Hepatocyte (in vitro differentiated cells): ENCODE results near the gene FBLN2. TPM values are rescaled to one million over a fixed set of nuclear protein-coding genes. Genes with fewer than 3 reads are reported as not detected.

Experiments used
- DNase-seq: peaks from one replicate; pipeline ENCODE4 v3.0.0-alpha.2; 2016; ENCODE audit warnings: low spot score
- H2AFZ ChIP-seq: fragments of 200-600 bp; sonication (generic); 2 replicates; pipeline ENCODE4 v1.6.0; 2016; ENCODE audit warnings: antibody characterized with exemption, mild to moderate bottlenecking
- H3K27ac ChIP-seq: fragments of 200-600 bp; sonication (generic); 2 replicates; pipeline ENCODE4 v1.5.1; 2016; ENCODE audit warnings: mild to moderate bottlenecking
- H3K27me3 ChIP-seq: fragments of 200-600 bp; sonication (generic); 2 replicates; pipeline ENCODE4 v1.6.1; 2016
- H3K36me3 ChIP-seq: fragments of 200-600 bp; sonication (generic); replicated peaks from 2 replicates; pipeline ENCODE4 v1.5.1; 2016; ENCODE audit warnings: low read depth; ENCODE audit not compliant: insufficient read depth
- H3K4me1 ChIP-seq: fragments of 200-600 bp; sonication (generic); 2 replicates; pipeline ENCODE4 v1.5.1; 2016; ENCODE audit warnings: mild to moderate bottlenecking, moderate library complexity; ENCODE audit not compliant: insufficient read depth
- H3K4me2 ChIP-seq: fragments of 200-600 bp; sonication (generic); 2 replicates; pipeline ENCODE4 v1.6.0; 2016
- H3K4me3 ChIP-seq: fragments of 200-600 bp; sonication (generic); 2 replicates; pipeline ENCODE4 v1.5.1; 2016; ENCODE audit warnings: mild to moderate bottlenecking
- H3K79me2 ChIP-seq: fragments of 200-600 bp; sonication (generic); 2 replicates; pipeline ENCODE4 v1.6.0; 2017; ENCODE audit warnings: mild to moderate bottlenecking
- H3K9me2 ChIP-seq: fragments of 200-600 bp; sonication (generic); replicated peaks from 2 replicates; pipeline ENCODE4 v1.6.0; 2017; ENCODE audit warnings: mild to moderate bottlenecking; ENCODE audit not compliant: insufficient read depth
- H3K9me3 ChIP-seq: fragments of 200-600 bp; sonication (generic); 2 replicates; pipeline ENCODE4 v1.5.1; 2016; ENCODE audit warnings: low read depth, mild to moderate bottlenecking
- H4K20me1 ChIP-seq: fragments of 200-600 bp; sonication (generic); 2 replicates; pipeline ENCODE4 v1.6.0; 2016; ENCODE audit warnings: mild to moderate bottlenecking; ENCODE audit not compliant: insufficient read depth, poor library complexity, severe bottlenecking
- EZH2 ChIP-seq: fragments of 200-600 bp; sonication (generic); IDR thresholded peaks from 2 replicates; pipeline ENCODE4 v1.6.1; 2016; ENCODE audit warnings: antibody characterized with exemption, mild to moderate bottlenecking, borderline replicate concordance
- EZH2phosphoT487 ChIP-seq: fragments of 200-600 bp; sonication (generic); IDR thresholded peaks from one replicate; pipeline ENCODE4 v1.6.1; 2018; ENCODE audit warnings: antibody characterized with exemption, mild to moderate bottlenecking, low read depth, moderate library complexity; ENCODE audit not compliant: unreplicated experiment, severe bottlenecking
- WGBS: methylation state at CpG from one replicate; pipeline ENCODE4 v1.1.6; 2016; ENCODE audit warnings: low lambda C conversion rate; ENCODE audit errors: missing lambda C conversion rate; 5-methylcytosine and 5-hydroxymethylcytosine counted together
- polyA plus RNA-seq: library from polyadenylated mRNA; unstranded; fragments of >200 nt; fragmentation: Nextera tagmentation; extraction: Ambion mirVana; gene quantifications from 2 replicates; pipeline ENCODE4 v1.2.1, GENCODE V29; 2016
- total RNA-seq: library from RNA; depleted of rRNA; stranded (reverse); fragments of >200 nt; gene quantifications from 2 replicates; pipeline ENCODE4 v1.2.3, GENCODE V29; 2014
- TF ChIP-seq, protein P1 (sequence below): fragments of 200-600 bp; sonication (generic); IDR thresholded peaks from 2 replicates; pipeline ENCODE4 v1.5.1; 2016; ENCODE audit warnings: antibody characterized with exemption, mild to moderate bottlenecking; ENCODE audit not compliant: poor library complexity

The FBLN2 gene
- total and polyA plus RNA-seq, 2 experiments from 2014 or later, result 75.8 to 76.2 TPM

DNA sequence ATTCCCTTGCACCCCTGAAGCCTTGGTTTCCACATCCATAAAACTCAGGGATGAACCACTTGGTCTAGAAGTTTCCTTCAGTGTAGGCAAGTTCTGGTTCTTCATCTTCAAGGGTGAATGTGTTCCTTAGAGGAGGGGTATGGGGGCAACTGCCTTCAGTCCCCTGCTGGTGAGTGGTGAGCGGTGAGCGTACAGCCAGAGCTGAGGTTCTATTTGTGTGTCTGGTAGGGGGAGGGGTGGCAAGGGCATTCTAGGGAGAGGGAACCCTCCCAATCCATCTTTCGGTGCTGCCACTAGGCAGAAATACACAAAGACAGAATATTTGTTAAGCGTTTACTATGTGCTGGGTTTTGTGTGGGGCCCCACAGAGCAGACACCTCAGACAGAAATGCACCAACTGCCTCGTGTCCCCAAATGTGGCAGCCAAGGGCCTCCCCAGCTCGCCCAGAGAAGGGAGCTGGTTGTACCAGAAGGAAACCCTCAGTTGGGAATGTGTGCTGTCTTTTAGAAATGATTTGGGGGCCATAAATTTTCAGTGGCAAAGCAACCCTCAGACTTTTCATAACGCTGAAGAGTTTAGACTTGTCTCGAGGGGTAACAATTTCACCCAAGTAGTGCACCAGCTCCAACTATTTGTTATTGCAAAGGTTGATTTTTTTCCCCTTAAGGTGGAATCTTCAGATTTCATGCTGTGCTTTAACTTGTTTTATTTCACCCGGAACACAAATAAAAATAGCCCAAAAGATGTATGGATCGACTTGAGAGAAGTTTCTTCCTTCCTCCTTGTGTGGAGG, 137.6 kb downstream of the FBLN2 start:
- H3K79me2 ChIP-seq, result no peaks in the 10 kb centered on the region
- WGBS, result 81% methylated on average over 10 of the region's 10 CpGs
- no peak overlapping the region for H3K27ac ChIP-seq
- TF ChIP-seq, protein P1, sequence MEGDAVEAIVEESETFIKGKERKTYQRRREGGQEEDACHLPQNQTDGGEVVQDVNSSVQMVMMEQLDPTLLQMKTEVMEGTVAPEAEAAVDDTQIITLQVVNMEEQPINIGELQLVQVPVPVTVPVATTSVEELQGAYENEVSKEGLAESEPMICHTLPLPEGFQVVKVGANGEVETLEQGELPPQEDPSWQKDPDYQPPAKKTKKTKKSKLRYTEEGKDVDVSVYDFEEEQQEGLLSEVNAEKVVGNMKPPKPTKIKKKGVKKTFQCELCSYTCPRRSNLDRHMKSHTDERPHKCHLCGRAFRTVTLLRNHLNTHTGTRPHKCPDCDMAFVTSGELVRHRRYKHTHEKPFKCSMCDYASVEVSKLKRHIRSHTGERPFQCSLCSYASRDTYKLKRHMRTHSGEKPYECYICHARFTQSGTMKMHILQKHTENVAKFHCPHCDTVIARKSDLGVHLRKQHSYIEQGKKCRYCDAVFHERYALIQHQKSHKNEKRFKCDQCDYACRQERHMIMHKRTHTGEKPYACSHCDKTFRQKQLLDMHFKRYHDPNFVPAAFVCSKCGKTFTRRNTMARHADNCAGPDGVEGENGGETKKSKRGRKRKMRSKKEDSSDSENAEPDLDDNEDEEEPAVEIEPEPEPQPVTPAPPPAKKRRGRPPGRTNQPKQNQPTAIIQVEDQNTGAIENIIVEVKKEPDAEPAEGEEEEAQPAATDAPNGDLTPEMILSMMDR, result no peak
- TF ChIP-seq EZH2 (no peak), EZH2phosphoT487 (no peak)
- no peak overlapping the region for H3K4me3 ChIP-seq
- no peaks in the 10 kb centered on the region for H3K4me1 ChIP-seq
- H3K27me3 ChIP-seq, result peaks cover 6% of the 10 kb centered on the region
- no peak overlapping the region for H2AFZ ChIP-seq
- no peak overlapping the region for H3K4me2 ChIP-seq
- no peaks in the 10 kb centered on the region for H4K20me1 ChIP-seq
- H3K36me3 ChIP-seq, result no peaks in the 10 kb centered on the region
- no peak for DNase-seq
- no peaks in the 10 kb centered on the region for H3K9me3 ChIP-seq
- no peaks in the 10 kb centered on the region for H3K9me2 ChIP-seq

DNA sequence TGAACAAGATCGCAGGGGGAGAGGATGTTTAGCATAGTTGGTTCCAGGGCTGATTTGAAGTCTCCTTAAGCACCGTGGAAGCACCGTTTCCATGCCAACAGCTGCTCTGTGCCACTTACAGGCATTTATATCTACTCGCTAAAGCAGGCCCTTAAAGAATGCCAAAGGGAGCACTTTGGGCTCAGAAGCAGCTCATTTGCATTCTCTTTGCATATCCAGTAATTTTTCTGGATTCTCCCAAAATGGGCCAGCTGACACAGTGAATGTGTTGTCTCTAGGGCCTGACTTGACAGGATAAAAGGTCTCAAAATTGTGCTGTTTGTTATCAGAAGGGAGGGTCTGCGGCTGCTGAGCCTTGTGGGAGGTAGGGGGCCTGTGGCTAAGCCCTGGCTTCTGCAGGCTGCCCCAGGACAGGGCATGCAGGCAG, 138.6 kb downstream of the FBLN2 start:
- TF ChIP-seq EZH2, result no peak
- TF ChIP-seq EZH2phosphoT487, result no peak
- TF ChIP-seq, protein P1, result no peak
- H3K27me3 ChIP-seq, result peaks cover 6% of the 10 kb centered on the region
- H3K4me3 ChIP-seq, result no peak overlapping the region
- H3K9me3 ChIP-seq, result no peaks in the 10 kb centered on the region
- H3K4me2 ChIP-seq, result no peak overlapping the region
- H3K79me2 ChIP-seq, result no peaks in the 10 kb centered on the region
- peak; percentile 14 for DNase-seq
- H3K9me2 ChIP-seq, result no peaks in the 10 kb centered on the region
- WGBS, result 39% methylated on average over 5 of the region's 5 CpGs
- H3K4me1 ChIP-seq, result no peaks in the 10 kb centered on the region
- H2AFZ ChIP-seq, result no peak overlapping the region
- no peaks in the 10 kb centered on the region for H4K20me1 ChIP-seq
- no peak overlapping the region for H3K27ac ChIP-seq
- no peaks in the 10 kb centered on the region for H3K36me3 ChIP-seq

Other genes starting within 250 kb of the FBLN2 start
- gene NUP210, start 128.8 kb upstream of the FBLN2 start, total RNA-seq, result 8.3 and 8.4 TPM in 2 replicates
- 6.3 and 6.7 TPM in 2 replicates for gene NUP210, start 128.8 kb upstream of the FBLN2 start, polyA plus RNA-seq
- 8.1 and 8.4 TPM in 2 replicates for gene HDAC11, start 68.8 kb upstream of the FBLN2 start, total RNA-seq
- 12.3 and 17.2 TPM in 2 replicates for gene HDAC11, start 68.8 kb upstream of the FBLN2 start, polyA plus RNA-seq